ENCODE measurements around the gene ZBTB2.
"Not testable (repeated sequence)": the region's sequence is repeated elsewhere in the genome, so short reads cannot be mapped to it uniquely, and the experiment has no call there.

The ZBTB2 gene

DNA sequence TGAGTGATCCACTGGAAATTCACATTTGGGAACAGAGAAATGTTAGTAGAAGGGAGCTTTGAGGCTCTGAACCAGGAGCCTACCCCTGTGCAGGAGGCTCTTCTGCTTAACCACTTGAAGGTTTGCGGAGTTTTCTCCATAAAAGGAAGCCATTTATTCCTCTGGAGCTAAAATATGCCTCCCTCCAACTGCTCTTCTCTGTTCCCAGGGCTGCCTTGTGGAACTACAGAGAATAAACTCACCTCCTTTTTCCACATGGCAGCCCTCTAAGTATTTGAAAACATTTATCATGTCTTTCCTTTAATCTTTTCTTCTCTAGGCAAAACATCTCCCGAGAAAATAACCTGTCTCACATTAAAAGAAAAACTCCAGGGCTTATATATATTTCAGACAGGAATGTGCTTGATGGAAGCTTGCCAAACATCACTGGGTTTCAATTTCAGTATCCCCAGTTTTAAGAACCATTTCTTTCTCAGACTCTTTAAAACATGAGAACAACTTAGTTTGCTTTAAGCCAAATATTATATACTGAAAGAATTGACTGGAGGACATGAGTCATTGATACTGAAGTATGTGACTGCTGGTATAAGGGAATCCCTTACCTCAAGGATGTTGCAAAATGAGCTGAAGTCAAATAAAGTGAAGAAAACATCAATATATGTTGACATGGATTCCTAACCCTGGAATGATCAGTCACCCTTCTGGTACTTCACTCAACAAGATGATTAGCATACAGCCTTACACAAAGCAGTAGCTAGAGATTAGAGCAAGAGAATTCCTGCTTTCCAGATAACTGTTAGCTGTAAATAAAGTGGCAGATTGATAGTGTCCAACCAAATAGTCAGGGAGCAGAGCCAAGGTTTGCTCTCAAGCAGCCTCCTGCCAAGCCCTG is 74.0 kb downstream of the ZBTB2 start:
- Histone ChIP-seq H3K9me3 (ENCODE audit: low read length) (0 out of 2 replicates have a peak, but pooled peaks cover 4% of the 10 kb centered on the region), H3K9me2 (ENCODE audit: low read depth, low read length) (no peaks in the 10 kb centered on the region)

GRCh38 chr6:151315661-151316060 is 75.7 kb downstream of the ZBTB2 start:
- not testable (repeated sequence) for H2AFZ ChIP-seq (ENCODE audit: low read length); H3K79me2 ChIP-seq (ENCODE audit: insufficient read depth, low read length); H3K27ac ChIP-seq (ENCODE audit: low read depth, low read length, poor library complexity, severe bottlenecking); H3K9me2 ChIP-seq (ENCODE audit: low read depth, low read length); H3K4me1 ChIP-seq (ENCODE audit: insufficient read depth, low read length, severe bottlenecking); H3K4me3 ChIP-seq (ENCODE audit: low read depth, low read length, poor library complexity, severe bottlenecking); H3K36me3 ChIP-seq (ENCODE audit: insufficient read depth, low read length); H4K20me1 ChIP-seq (ENCODE audit: insufficient read depth, low read length); H3K9me3 ChIP-seq (ENCODE audit: low read length); H3K27me3 ChIP-seq (ENCODE audit: insufficient read depth, low read length); H3K9ac ChIP-seq (ENCODE audit: low read length); H3F3A ChIP-seq (ENCODE audit: insufficient read depth, low read length); H3K4me2 ChIP-seq (ENCODE audit: low read length)

More for the DNA sequence above, 74.0 kb downstream of the ZBTB2 start:
- Histone ChIP-seq H3K27ac (ENCODE audit: low read depth, low read length, poor library complexity, severe bottlenecking) (no peak overlapping the region), H3K4me3 (ENCODE audit: low read depth, low read length, poor library complexity, severe bottlenecking) (no peak overlapping the region), H3K27me3 (ENCODE audit: insufficient read depth, low read length) (peaks cover 6% of the 10 kb centered on the region; the same call in 1 of the 2 replicates), H3K9ac (ENCODE audit: low read length) (no peak overlapping the region), H4K20me1 (ENCODE audit: insufficient read depth, low read length) (no peaks in the 10 kb centered on the region), H3K36me3 (ENCODE audit: insufficient read depth, low read length) (no peaks in the 10 kb centered on the region; the same call in 1 of the 2 replicates), H3K79me2 (ENCODE audit: insufficient read depth, low read length) (no peaks in the 10 kb centered on the region), H2AFZ (ENCODE audit: low read length) (no peak overlapping the region), H3K4me2 (ENCODE audit: low read length) (no peak overlapping the region), H3K4me1 (ENCODE audit: insufficient read depth, low read length, severe bottlenecking) (no peaks in the 10 kb centered on the region), H3F3A (ENCODE audit: insufficient read depth, low read length) (no peaks in the 10 kb centered on the region)
- TF ChIP-seq, protein P1, sequence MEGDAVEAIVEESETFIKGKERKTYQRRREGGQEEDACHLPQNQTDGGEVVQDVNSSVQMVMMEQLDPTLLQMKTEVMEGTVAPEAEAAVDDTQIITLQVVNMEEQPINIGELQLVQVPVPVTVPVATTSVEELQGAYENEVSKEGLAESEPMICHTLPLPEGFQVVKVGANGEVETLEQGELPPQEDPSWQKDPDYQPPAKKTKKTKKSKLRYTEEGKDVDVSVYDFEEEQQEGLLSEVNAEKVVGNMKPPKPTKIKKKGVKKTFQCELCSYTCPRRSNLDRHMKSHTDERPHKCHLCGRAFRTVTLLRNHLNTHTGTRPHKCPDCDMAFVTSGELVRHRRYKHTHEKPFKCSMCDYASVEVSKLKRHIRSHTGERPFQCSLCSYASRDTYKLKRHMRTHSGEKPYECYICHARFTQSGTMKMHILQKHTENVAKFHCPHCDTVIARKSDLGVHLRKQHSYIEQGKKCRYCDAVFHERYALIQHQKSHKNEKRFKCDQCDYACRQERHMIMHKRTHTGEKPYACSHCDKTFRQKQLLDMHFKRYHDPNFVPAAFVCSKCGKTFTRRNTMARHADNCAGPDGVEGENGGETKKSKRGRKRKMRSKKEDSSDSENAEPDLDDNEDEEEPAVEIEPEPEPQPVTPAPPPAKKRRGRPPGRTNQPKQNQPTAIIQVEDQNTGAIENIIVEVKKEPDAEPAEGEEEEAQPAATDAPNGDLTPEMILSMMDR (IDR thresholded peaks at IDR 0.05; ENCODE audit: low read length) = no peak
- TF ChIP-seq EZH2 (IDR thresholded peaks at IDR 0.05; ENCODE audit: borderline replicate concordance, low read length) = no peak

Data from OCI-LY1 (cell line).